B cell (primary cell): Measurements from ENCODE around the gene C1orf198. TPM values are rescaled to one million over a fixed set of nuclear protein-coding genes. Genes with fewer than 3 reads are reported as not detected.

Experiments used
- ATAC-seq: fragments of 200-7000 bp; cut with Tn5 transposase; one replicate; pipeline ENCODE4 v1.10.0; 2021; ENCODE audit warnings: low read depth, mild to moderate bottlenecking, moderate number of reproducible peaks, moderate library complexity
- CTCF ChIA-PET: fragments of 350-600 bp; sonication (Branson Sonifier 250); formaldehyde crosslinking; loops from one replicate; lab custom pipeline; 2021; ENCODE audit warnings: antibody characterized with exemption, inconsistent platforms; lab: Charles Lee
- POLR2A ChIA-PET: fragments of 350-600 bp; sonication (Branson Sonifier 250); formaldehyde crosslinking; loops from one replicate; lab custom pipeline; 2021; ENCODE audit warnings: antibody characterized with exemption; lab: Charles Lee
- DNase-seq: peaks from one replicate; pipeline ENCODE4 v3.0.0; 2013
- H2AFZ ChIP-seq: 2 replicates; pipeline ENCODE4 v1.6.1; 2012; ENCODE audit warnings: mild to moderate bottlenecking, low read depth, low read length; ENCODE audit not compliant: insufficient read depth, poor library complexity, severe bottlenecking
- H3K27ac ChIP-seq, 2 donors: 1 replicate in 1 of 2; 2 replicates in 1 of 2; pipeline ENCODE4 v1.5.1; 2012 to 2013; ENCODE audit warnings: low read length in 2 of 2, mild to moderate bottlenecking in 2 of 2, moderate library complexity in 1 of 2
- H3K27me3 ChIP-seq, 4 experiments: fragments of 200-600 bp in 1 of 4; sonication (generic) in 1 of 4; replicated peaks in 1 of 4; 1 replicate in 2 of 4; 2 replicates in 2 of 4; pipeline versions ENCODE4 v1.6.1 to v1.7.0; 2013 to 2016; ENCODE audit warnings: low read length in 3 of 4, mild to moderate bottlenecking in 2 of 4, mixed read lengths in 1 of 4, moderate library complexity in 1 of 4; ENCODE audit not compliant: insufficient read depth in 4 of 4, control insufficient read depth in 3 of 4; ENCODE audit errors: control extremely low read depth in 1 of 4
- H3K36me3 ChIP-seq, 2 experiments: replicated peaks in 1 of 2; 1 replicate in 1 of 2; 2 replicates in 1 of 2; pipeline versions ENCODE4 v1.6.1 to v1.7.1; 2013; ENCODE audit warnings: low read length in 1 of 2; ENCODE audit not compliant: insufficient read depth in 2 of 2, control insufficient read depth in 1 of 2; ENCODE audit errors: control extremely low read depth in 1 of 2, extremely low read depth in 1 of 2
- H3K4me1 ChIP-seq, 2 donors: fragments of 200-600 bp in 1 of 2; sonication (generic) in 1 of 2; 1 replicate in 1 of 2; 2 replicates in 1 of 2; pipeline versions ENCODE4 v1.5.1 to v1.6.1; 2013 to 2017; ENCODE audit warnings: low read length in 2 of 2; ENCODE audit not compliant: control insufficient read depth in 2 of 2, insufficient read depth in 2 of 2
- H3K4me2 ChIP-seq: replicated peaks from 2 replicates; pipeline ENCODE3; 2012; ENCODE audit warnings: mild to moderate bottlenecking, low read depth, low read length; ENCODE audit not compliant: poor library complexity, severe bottlenecking
- H3K4me3 ChIP-seq, 5 experiments: fragments of 200-600 bp in 1 of 5; sonication (generic) in 1 of 5; 1 replicate in 3 of 5; 2 replicates in 2 of 5; pipeline versions ENCODE4 v1.5.1 to v1.7.0; 2011 to 2016; ENCODE audit warnings: low read length in 4 of 5, mild to moderate bottlenecking in 4 of 5, low read depth in 2 of 5, control low read depth in 1 of 5, moderate library complexity in 1 of 5; ENCODE audit not compliant: insufficient read depth in 1 of 5; ENCODE audit errors: control extremely low read depth in 1 of 5, extremely low read depth in 1 of 5
- H3K79me2 ChIP-seq: fragments of 200-600 bp; sonication (generic); one replicate; pipeline ENCODE4 v1.6.0; 2016; ENCODE audit warnings: low read length; ENCODE audit not compliant: control insufficient read depth, insufficient read depth
- H3K9ac ChIP-seq: fragments of 200-600 bp; sonication (generic); 2 replicates; pipeline ENCODE4 v1.6.1; 2017; ENCODE audit warnings: mild to moderate bottlenecking, low read length, moderate library complexity
- H3K9me3 ChIP-seq, 3 donors: one replicate each; pipeline versions ENCODE4 v1.6.1 to v1.7.1; 2013; ENCODE audit warnings: low read length in 2 of 3; ENCODE audit not compliant: control insufficient read depth in 2 of 3, insufficient read depth in 1 of 3; ENCODE audit errors: control extremely low read depth in 1 of 3
- H4K20me1 ChIP-seq: 2 replicates; pipeline ENCODE4 v1.6.0; 2012; ENCODE audit warnings: mild to moderate bottlenecking, low read length; ENCODE audit not compliant: insufficient read depth, control insufficient read depth, poor library complexity, severe bottlenecking
- H3K27ac Mint-ChIP-seq: one replicate; pipeline ENCODE4 v1.8.0; 2021; ENCODE audit warnings: mixed read lengths
- H3K27me3 Mint-ChIP-seq: one replicate; pipeline ENCODE4 v1.8.0; 2021; ENCODE audit warnings: mixed read lengths
- H3K4me1 Mint-ChIP-seq: one replicate; pipeline ENCODE4 v1.8.0; 2021; ENCODE audit warnings: mixed read lengths
- H3K4me3 Mint-ChIP-seq: one replicate; pipeline ENCODE4 v1.8.0; 2021; ENCODE audit warnings: mixed read lengths
- H3K9me3 Mint-ChIP-seq: one replicate; pipeline ENCODE4 v1.8.0; 2022; ENCODE audit warnings: mixed read lengths; ENCODE audit not compliant: insufficient read depth
- EZH2 ChIP-seq: IDR thresholded peaks from 2 replicates; pipeline ENCODE4 v1.6.1; 2012; ENCODE audit warnings: borderline replicate concordance, low read depth, mild to moderate bottlenecking, moderate library complexity, low read length; ENCODE audit not compliant: insufficient read depth, poor library complexity, severe bottlenecking
- WGBS: methylation state at CpG from one replicate; pipeline ENCODE4 v1.1.5; 2013; ENCODE audit warnings: missing lambda C conversion rate; ENCODE audit not compliant: insufficient coverage; 5-methylcytosine and 5-hydroxymethylcytosine counted together
- intact Hi-C: fragments of 100-400 bp; cut with micrococcal nuclease; formaldehyde crosslinking; loops from one replicate; pipeline ENCODE4 v1.10.0; 2022
- polyA plus RNA-seq: library from polyadenylated mRNA; depleted of rRNA; stranded (reverse); fragments of >200 nt; gene quantifications from 2 replicates; pipeline ENCODE4 v1.2.3, GENCODE V29; 2012
- total RNA-seq, 2 donors: library from RNA; stranded (reverse); fragments of 120-200 nt in 1 of 2; gene quantifications; 1 replicate in 1 of 2; 2 replicates in 1 of 2; pipeline versions ENCODE4 v1.2.3 to v1.2.4, GENCODE V29; 2013 to 2022
- TF ChIP-seq, protein P1 (sequence below): fragments of 200-600 bp; IDR thresholded peaks from one replicate; pipeline ENCODE4 v1.8.0; 2022; ENCODE audit warnings: antibody characterized with exemption, mild to moderate bottlenecking

C1orf198 gene
- total and polyA plus RNA-seq, 2 donors (not counting 1 experiment from before 2014, with no cell fraction given) = 1.0 to 6.6 TPM

DNA sequence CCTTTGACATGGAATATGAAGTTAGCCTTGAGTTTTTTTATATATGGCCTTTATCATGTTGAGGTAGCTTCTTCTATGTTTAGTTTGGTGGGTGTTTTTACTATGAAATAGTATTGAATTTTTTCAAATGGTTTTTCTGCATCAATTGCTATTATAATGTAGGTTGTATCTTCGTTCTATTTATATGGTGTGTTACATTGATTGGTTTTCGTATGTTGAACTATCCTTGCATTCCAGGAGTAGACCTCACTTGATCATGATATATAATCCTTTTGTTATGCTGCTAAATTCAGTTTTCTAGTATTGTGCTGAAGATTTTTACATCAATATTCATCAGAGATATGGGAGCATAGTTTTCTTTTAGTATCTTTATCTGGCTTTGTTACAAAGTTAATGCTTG, 55.8 kb downstream of the C1orf198 start:
- WGBS = no CpG with 5 or more reads among the region's 2 CpGs
- ATAC-seq (no peak), DNase-seq (no peak)
- Histone ChIP-seq H3K9ac (no peak overlapping the region), H3K4me3 (no peak overlapping the region), H3K4me2 (no peak overlapping the region), H3K27ac (no peak overlapping the region), H3K36me3 (no peaks in the 10 kb centered on the region), H2AFZ (no peak overlapping the region), H3K4me1 (no peaks in the 10 kb centered on the region), H3K9me3 (peaks cover 0 to 5% (median 0%) of the 10 kb centered on the region in 3 donors), H3K27me3 (peaks cover 0 to 6% (median 1%) of the 10 kb centered on the region in 4 experiments), H3K79me2 (no peaks in the 10 kb centered on the region), H4K20me1 (no peaks in the 10 kb centered on the region)
- Mint-ChIP-seq H3K4me3 (no peak overlapping the region), H3K4me1 (no peaks in the 10 kb centered on the region), H3K27me3 (peaks cover 20% of the 10 kb centered on the region), H3K27ac (no peak overlapping the region), H3K9me3 (peaks cover 5% of the 10 kb centered on the region)
- intact Hi-C loops = no loop called here
- CTCF ChIA-PET = no interaction called here
- TF ChIP-seq EZH2 = no peak
- TF ChIP-seq, protein P1, sequence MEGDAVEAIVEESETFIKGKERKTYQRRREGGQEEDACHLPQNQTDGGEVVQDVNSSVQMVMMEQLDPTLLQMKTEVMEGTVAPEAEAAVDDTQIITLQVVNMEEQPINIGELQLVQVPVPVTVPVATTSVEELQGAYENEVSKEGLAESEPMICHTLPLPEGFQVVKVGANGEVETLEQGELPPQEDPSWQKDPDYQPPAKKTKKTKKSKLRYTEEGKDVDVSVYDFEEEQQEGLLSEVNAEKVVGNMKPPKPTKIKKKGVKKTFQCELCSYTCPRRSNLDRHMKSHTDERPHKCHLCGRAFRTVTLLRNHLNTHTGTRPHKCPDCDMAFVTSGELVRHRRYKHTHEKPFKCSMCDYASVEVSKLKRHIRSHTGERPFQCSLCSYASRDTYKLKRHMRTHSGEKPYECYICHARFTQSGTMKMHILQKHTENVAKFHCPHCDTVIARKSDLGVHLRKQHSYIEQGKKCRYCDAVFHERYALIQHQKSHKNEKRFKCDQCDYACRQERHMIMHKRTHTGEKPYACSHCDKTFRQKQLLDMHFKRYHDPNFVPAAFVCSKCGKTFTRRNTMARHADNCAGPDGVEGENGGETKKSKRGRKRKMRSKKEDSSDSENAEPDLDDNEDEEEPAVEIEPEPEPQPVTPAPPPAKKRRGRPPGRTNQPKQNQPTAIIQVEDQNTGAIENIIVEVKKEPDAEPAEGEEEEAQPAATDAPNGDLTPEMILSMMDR = no peak
- POLR2A ChIA-PET = no interaction called here

DNA sequence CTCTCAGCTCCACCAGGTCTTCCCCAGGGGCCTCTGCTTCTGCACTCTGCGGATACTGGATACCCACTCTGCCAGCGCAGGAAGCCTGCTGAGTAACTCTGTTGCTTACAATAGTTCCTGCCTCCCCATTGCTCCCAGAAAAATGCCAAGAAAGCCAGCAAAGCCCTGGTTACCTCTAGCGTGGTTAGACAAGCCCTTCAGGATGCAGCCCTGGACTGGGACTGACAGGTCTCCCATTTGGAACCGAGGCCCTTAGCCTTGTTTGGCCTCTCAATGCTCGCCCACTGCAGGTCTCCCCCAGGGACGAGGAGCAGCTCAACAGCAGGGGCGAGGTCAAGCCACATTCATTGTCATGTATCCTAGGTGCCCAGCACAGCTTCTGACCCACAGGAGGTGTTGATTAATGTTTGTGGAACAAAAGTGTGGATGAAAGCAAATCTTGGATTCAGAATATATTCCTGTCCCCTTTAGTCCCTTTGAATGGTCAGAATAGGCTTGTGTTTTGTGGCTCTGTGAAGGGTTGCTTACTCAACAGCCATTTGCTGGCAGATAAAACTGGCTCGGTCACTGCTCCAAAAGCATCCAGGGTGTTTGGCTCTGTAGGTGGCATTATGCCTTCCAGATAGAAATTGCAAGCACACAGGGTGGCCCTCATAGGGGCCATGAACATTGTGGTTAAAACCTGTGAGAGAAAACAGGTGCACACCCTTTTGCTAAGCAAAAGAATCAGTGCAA, 58.9 kb downstream of the C1orf198 start:
- ATAC-seq = no peak
- H3K27ac Mint-ChIP-seq = no peak overlapping the region
- intact Hi-C loops = no loop called here
- ChIA-PET POLR2A (no interaction called here), CTCF (no interaction called here)
- no peak for DNase-seq
- Histone ChIP-seq H3K4me2 (no peak overlapping the region), H4K20me1 (no peaks in the 10 kb centered on the region), H3K4me3 (no peak overlapping the region), H3K27me3 (no peaks in the 10 kb centered on the region), H2AFZ (no peak overlapping the region), H3K9ac (no peak overlapping the region), H3K4me1 (no peaks in the 10 kb centered on the region), H3K9me3 (peaks cover 0 to 6% (median 5%) of the 10 kb centered on the region in 3 donors), H3K27ac (no peak overlapping the region), H3K79me2 (no peaks in the 10 kb centered on the region), H3K36me3 (no peaks in the 10 kb centered on the region)
- H3K4me1 Mint-ChIP-seq = no peaks in the 10 kb centered on the region
- H3K9me3 Mint-ChIP-seq = peaks cover 9% of the 10 kb centered on the region
- no peak for TF ChIP-seq EZH2
- TF ChIP-seq, protein P1 = no peak
- H3K4me3 Mint-ChIP-seq = no peak overlapping the region
- WGBS = 81% methylated on average over 8 of the region's 8 CpGs
- peaks cover 8% of the 10 kb centered on the region for H3K27me3 Mint-ChIP-seq
